GM18867 (cell line): ENCODE results near the gene ARHGAP10.

ENCODE experiments used
- ATAC-seq: cut with Tn5 transposase; IDR thresholded peaks from one replicate; pipeline ENCODE4 v1.9.1; 2021; ENCODE audit warnings: mild to moderate bottlenecking, moderate library complexity; ENCODE audit not compliant: unreplicated experiment

ARHGAP10 gene

DNA sequence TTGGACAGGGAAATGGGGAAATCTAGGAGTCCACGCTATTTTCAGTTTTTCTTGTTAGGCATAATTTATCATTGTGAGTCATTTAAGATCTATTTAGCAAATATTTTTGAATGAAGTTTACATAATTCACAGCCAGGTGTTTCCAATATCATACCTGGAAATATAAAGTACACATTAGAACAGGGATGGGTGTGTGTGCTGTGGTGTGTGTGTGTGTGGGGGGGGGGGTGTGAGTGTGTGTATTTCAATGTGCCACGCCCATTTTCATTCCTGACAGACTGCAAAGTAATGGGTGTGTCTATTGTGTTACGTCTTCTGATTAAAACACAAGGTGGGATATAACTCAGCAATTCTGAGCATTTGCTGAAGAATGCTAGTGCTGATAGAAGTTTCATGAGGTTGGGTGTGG, 33.2 kb downstream of the ARHGAP10 start:
- no peak for ATAC-seq

DNA sequence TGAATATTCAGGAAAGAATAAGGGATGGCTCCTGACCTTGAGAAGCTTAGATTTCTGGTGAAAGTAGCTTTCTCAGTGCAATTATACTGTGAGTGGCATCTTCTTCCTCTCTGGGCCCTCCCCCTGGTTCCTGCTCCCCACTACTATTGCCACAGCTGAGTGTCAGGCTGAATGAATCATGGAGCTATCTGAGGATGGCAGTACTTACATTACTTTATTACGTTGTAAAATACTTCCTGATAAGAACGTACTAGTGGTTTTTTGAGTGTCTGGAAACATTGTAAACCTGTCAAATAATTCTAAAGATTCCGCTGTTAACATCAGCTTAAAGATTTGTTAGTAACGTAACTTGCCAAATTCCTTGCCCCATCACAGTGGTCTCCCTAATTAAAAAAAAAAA, 36.2 kb downstream of the ARHGAP10 start:
- ATAC-seq = no peak

DNA sequence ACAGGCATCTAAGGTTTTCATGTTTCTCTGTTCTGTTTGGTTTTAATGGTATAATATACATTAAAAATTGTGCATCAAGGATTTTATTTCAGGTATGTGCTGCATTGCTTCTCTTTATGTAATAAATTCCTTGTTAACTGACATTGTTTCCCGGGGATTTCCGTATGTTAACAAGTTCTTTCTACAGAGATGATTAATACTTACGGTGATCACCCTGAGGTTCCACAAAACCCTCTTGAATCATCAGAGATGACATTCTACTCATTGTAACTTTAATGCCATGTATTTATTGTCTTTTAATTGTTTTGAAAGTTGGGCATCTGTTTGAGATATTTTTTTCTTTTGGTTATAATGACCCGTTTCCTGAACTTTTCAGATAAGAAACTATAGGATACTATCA, 37.5 kb downstream of the ARHGAP10 start:
- no peak for ATAC-seq

DNA sequence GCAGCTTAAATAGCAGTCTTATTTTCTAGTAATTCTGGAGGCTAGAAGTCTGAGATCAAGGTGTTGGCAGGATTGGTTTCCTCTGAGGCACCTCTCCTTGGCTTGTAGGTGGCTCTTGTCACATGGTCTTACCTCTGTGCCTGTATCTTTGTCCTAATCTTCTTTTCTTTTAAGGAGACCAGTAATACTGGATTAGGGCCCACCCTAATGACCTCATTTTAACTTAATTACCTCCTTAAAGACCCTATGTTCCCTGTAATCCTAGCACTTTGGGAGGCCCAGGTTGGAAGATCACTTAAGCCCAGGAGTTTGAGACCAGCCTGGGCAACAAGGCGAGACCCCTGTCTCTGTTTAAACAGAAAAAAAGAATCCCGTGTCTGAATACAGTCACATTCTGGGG, 38.9 kb downstream of the ARHGAP10 start:
- no peak for ATAC-seq

DNA sequence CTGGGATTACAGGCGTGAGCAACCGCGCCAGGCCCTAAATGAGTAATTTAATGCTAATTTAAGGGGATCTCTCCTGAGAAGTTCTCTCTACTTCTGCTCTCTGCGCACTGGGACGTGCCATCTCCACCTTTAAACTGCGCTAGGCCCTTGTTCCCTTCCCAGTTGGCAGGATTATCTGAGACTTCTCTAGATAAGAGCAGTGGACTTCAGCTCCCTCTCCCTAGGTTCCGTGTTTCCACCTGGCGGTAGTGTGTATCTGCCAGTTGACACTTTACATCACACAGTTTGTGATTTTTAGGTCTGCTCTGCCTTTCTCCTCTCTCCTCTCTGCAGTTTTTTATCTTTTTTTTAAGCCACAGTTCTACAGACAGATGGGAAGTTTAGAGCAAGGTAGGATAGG, 40.2 kb downstream of the ARHGAP10 start:
- ATAC-seq = no peak

DNA sequence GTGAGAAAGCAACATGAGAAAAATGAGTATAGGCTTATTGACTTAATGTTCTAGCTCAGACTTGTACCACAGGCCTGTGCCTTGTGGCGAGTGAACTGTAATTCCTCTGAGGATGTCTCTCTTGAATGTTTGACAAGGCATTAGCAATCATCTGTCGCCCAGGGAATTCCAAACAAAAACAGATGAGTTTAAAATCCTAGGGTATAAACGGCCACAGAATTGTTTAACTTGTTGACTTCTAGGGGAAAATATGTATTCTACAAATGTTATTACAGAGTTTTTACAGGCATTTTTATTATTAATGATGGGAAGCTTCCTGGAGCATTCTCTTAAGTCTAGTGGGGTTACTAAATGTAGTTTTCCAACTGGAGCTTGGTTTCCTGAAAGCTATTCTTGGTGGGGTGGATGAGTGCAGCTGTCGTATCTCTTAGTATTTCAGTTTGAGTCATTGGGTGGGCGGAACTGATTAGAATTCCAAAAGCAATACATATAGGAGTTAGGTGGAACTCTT, 40.6 kb downstream of the ARHGAP10 start:
- no peak for ATAC-seq

DNA sequence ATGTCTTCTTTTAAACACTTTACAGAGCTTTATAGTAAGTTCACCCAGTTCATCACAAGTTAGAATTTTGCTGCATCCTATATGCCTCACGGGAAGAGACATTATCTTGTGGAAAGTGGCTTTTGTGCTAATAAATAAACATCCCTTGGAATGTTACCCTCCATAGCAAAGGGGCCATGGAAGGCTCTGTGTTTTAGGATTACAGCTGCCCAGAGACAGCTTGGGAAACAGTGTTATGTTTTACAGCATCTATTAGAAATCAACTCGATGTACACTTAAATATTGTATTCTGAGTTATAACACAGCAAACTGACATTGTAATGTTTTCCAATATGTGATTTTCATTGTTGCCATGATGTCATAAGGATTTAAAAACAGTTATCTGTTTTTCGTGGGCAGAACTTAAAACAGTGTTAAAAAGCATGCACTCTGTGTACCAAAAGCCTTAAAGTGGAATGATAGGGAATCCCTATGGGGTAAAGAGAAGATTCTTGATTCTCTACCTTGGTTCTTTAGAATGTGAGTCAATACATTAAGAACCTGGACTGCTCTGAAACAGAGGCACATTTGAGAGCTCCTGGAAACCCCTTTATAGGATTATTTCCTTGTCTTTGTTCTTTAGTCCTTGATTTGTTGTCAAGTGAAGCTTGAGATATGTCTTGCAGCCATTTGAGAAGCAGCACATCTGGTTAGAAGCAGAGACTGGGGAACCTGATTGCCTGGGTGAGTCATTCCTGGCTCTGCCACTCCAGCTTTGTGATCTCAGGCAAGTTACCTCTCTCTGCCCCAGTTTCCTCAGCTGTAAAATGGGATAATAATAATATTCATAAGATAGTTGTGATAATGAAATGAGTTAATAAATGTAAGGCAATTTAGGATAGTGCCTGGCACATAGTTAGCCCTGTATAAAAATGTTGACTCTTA, 41.6 kb downstream of the ARHGAP10 start:
- ATAC-seq = peak; percentile 42

DNA sequence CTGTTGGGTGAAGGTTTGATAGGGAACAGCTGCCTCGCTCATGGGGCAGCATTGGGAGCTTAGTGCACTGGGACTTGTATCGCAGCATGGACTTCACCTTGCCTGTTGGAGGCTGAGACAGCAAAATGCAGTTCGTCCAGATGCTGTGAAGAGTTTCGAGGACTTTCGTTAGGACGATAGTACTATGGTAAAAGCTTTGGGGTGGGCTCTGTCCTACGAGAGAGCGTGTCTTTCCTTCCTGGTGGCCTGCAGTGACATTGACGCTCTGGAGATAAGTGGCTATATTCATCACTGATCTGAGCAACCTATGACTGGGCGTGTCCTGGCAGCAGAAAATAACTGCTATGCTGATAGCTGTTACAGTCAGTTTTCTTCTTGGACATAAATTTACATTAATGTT, 44.8 kb downstream of the ARHGAP10 start:
- ATAC-seq = no peak

DNA sequence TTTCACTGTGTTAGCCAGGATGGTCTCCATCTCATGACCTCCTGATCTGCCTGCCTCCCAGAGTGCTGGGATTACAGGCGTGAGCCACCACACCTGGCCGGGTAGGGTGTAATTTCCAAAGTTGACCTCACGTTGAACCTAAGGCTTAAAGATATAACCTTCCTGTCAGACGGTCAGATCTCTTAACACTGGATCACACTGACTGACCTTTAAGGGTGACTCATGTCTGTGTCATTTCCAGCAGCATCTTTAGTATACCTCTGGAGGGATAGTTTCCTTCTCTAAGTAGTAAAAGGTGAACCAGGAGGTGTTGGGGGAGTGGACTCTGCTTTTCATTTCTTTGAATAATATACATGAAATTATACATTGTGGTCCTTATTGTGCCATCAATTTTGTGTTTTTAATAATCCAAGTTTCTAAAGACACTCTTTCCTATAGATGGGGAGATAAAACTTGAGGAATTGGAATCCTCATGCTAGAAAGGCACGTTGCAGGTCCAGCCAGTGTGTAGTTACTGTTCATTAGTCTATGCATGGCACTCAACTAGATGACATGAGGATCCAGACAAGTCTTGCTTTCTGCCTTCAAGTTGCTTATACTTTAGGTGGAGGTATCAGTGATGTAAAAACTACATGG, 45.7 kb downstream of the ARHGAP10 start:
- ATAC-seq = no peak

DNA sequence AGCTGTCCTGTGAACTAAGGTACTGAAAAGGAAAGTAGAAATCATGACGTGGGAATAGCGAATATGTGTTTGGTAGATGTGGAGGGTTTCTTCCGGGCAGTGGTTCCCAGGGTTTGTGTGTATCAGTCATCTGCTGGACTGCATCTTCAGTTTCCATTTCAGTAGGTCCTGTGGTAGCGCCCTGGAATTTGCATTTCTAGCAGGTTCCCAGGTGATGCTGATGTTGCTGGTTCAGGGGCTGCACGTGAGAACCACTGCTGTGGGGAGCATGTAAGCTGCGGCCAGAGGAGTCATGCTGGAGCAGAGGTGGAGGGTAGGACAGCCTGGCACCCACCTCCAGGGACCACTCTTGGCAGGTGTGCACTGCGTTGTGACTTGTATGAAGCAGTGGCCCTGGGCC, 47.1 kb downstream of the ARHGAP10 start:
- peak; percentile 69 for ATAC-seq

DNA sequence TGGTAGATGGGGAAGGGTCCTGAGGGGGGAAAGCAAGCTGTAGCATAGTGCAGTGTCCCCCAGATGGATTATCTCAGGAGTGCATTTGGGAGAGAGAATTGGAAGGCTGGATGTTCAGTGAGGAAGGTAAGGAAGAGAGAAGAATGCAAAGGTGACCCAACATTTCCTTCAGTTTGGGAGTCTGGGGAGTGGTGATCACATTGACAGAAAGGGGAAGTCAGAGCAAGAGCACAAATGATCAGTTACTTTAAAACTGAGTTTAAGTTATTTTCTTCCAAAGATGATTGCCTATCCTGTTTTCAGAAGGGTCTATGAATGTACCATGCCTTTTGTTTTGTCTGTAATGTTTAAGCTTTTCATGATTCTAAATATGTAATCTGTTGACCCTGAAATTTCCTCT, 47.6 kb downstream of the ARHGAP10 start:
- no peak for ATAC-seq

DNA sequence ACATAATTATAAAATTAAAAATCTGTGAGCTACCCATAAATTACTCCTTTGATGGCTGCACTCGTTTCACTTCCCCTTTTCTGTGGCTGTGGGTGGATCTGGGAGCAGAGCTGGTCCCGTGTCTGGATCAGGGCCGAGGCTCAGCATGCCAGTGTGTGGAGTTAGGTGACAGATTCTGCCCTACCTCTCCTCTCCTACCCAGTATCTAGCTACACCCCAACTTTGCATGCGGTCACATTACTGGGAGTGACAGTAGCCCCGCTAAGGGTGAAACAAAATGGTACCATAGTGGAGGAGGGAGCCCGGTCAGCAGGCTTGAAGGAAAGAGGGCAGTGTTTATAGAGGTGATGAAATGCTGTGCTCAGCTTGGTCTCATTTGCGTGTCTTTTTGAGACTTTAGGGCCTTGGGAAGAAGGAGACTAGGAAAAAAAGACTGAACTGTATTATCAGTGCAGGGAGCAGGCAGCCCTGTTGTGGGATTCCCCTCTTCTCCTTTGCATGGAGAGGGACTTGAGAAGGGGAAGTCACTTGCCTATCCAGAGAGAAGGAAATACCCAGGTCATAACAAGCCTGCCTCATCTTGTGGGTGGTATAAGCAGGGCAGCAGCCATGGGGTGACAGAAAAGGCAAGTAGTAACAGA, 48.4 kb downstream of the ARHGAP10 start:
- peak; percentile 73 for ATAC-seq

DNA sequence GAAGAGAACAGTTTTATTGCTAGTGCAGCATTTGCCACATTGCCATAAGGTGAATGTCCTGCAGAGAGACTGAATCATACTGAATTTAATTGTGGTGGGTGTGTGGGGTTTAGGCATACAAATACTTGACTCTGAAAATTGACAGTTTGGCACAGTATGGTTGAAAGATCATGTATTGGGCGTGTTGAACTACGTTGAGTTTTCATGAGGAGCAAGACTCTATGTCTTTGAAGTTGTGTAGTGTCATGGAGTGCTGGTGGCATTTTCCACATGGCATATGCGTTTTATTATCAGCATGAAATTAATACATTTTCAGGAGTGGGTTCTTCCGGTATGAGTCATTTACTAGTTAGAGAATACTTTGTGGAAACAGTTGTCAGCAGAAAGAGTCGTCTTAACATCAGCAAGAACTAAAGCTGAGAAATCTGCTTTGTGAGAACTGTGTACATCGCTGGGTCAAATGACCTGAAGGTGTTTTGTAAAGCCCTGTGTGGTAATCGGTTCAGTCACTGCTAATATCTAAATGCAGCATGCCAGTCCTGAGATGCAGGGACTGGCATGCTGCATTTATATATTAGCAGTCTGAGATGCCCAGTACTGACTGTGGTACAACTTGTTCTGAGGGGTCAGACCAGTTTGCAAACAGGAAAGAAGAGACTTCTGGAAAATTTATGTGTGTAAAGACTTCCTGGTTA, 50.3 kb downstream of the ARHGAP10 start:
- ATAC-seq = no peak

DNA sequence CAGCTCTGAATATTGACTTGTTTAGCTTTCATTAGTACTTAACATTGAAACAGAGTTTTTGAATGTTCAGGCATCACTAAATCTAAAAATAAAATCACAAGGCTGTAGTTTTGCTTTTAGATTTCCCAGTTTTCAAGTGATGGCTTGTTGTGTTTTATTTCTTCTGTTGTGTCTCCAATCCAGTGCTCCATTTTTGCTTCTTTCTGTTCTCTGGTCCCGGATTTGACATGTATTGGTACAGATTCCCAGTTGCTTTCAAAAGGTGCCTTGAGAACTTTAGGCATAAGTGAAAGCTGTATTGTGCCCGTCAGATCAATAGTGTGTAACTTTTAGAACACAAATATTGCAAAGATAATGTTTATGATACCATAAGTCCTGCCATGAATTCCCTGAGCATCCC, 53.2 kb downstream of the ARHGAP10 start:
- no peak for ATAC-seq

DNA sequence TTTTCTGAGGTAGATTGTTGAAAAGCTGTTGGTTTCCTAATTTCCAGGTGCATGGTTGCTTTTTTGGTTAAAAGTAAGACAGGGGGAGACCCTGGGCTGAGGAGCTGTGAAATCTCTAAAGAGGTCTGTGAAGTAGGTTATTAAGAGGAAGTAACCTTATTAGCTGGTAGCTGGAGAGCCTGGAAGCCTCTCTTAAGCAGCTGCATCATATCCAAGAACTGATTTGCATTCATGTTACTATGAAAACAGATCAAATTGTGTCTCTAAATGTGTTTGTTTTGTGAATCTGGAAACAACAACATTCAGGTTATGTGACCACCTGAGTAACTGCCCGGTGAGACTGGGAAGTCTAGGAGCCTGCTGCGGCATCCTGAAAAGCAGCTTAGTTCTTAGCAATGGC, 54.1 kb downstream of the ARHGAP10 start:
- peak; percentile 80 for ATAC-seq

DNA sequence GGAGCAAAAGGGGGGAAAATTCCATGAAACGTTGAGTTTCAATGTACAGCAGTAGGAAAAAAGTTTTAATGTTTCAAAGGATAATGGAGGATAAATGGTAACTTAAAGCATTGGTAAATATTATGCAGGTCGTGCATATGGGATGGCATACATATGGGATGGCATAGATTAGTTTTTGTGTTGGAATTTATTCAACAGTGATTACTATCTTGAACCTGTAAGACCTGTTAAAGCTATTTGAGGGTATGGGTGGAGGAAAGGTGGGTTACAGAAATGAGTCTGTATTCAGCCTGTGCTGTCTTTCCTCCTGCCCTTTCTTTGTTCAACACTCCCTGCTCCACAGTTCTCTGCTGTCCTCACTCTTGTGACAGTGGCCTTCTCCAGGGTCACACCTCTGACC, 54.6 kb downstream of the ARHGAP10 start:
- no peak for ATAC-seq

DNA sequence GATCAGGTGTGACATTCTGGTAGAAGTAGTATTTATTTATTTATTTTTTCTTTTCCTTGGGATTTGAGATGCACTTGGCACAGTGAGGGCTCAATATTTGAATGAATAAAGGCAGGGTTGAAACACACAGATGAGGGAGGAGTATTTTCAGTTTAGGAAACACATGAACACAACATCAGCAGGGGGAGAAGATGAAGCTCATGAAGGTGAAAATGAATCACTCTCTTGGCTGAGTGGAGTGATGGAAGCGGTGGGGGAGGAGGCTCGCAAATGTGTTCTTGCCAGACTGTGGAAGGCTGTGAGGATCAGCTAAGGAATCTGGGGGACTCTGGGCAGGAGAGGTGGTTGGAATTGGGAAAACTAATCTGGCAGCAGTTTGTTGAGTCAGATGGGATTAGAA, 55.3 kb downstream of the ARHGAP10 start:
- ATAC-seq = no peak

DNA sequence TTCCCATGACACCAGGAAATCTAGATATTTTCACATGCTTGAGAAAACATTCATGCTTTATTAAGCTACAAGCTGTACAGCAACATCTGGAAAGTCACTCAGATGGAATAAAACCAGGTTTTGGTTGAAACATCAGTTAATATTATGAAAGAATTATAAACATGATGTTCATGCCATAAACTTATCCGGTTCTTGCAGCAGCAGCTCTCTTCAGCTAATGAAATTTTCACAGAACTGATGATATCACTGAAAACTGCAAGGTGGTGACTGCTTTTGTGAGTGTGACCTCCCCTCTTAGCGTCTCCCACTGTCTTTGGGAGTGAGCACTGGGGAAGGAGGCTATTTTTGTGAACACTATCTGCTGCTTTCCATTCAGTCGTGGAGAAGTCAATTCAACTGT, 56.9 kb downstream of the ARHGAP10 start:
- no peak for ATAC-seq

DNA sequence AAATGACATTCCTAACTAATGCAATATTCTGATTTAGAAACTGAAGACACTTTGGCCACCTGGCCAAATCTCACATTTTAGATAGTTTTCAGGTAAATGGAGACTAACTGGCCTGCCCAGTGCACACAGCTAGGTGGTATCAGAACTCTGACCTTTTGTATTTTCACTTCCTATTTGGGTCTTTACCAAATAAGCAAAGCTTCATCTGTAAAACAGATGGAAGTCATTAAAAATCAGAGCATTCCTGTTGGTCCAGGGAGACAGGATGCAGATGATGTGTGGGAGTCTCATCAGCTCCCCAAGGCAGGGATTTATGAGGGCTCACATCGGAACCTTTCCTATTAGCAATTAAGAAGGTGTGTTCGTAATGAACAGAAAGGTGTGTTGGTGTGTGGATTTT, 57.7 kb downstream of the ARHGAP10 start:
- ATAC-seq = no peak

DNA sequence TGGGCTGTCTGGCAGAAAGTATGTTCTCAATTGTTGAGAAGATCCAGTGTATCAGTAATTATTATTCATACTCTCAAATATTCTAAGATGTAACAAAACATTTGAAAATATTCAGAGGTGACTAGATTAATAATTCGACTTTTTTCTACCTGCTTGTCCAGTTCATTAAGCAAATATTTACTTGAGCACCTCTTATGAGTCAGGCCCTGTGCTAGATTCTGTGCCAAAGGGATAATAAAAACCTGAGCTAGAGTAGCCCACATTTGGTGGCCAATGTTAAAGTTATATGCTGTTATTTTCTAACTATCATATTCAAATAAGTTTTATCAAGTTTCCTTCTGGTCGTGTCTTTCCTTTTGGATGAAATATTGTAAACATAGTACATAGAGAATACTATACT, 58.5 kb downstream of the ARHGAP10 start:
- no peak for ATAC-seq

DNA sequence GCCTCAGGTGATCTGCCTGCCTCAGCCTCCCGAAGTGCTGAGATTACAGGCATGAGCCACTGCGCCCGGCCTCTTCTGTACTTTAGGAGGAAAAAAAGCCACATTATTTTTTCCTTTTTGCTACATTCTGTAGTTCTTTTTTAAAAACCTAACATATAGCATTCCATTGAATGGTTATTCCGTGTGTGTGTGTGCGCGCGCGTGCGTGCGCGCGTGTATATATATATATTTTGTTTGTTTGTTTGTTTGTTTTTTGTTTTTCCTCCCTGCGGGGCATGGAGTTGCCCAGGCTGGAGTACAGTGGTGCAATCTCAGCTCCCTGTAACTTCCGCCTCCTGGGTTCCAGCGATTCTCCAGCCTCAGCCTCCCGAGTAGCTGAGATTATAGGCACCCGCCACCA, 59.5 kb downstream of the ARHGAP10 start:
- no peak for ATAC-seq
